Cardiac muscle cell (in vitro differentiated cells and primary cell): Measurements from ENCODE around the gene ELOVL5. TPM values are rescaled to one million over a fixed set of nuclear protein-coding genes. Genes with fewer than 3 reads are reported as not detected.

Source experiments
- DNase-seq, 2 donors: peaks; one replicate each; pipeline versions ENCODE4 v3.0.0 to v3.0.0-alpha.2; 2010 to 2017; ENCODE audit warnings: low read depth in 1 of 2, low spot score in 1 of 2
- H3K27ac ChIP-seq: fragments of 200-600 bp; sonication (generic); 2 replicates; pipeline ENCODE4 v1.5.1; 2016
- H3K27me3 ChIP-seq: fragments of 200-600 bp; sonication (generic); 2 replicates; pipeline ENCODE4 v1.6.0; 2016; ENCODE audit warnings: control low read depth
- H3K36me3 ChIP-seq: fragments of 200-600 bp; sonication (generic); 2 replicates; pipeline ENCODE4 v1.5.1; 2016; ENCODE audit warnings: control low read depth
- H3K4me1 ChIP-seq: fragments of 200-600 bp; sonication (generic); 2 replicates; pipeline ENCODE4 v1.8.1; 2017; ENCODE audit warnings: low read depth, mild to moderate bottlenecking, mixed run types
- H3K4me3 ChIP-seq: fragments of 200-600 bp; sonication (generic); 2 replicates; pipeline ENCODE4 v1.5.1; 2016; ENCODE audit warnings: mild to moderate bottlenecking
- H3K9me3 ChIP-seq: fragments of 200-600 bp; sonication (generic); 2 replicates; pipeline ENCODE4 v1.5.1; 2017; ENCODE audit warnings: low read depth, mild to moderate bottlenecking, control low read depth
- CTCF ChIP-seq: IDR thresholded peaks from 2 replicates; pipeline ENCODE4 v1.5.1; 2012; ENCODE audit warnings: low read depth, mild to moderate bottlenecking, low read length
- polyA plus RNA-seq: library from polyadenylated mRNA; unstranded; fragments of >200 nt; fragmentation: Nextera tagmentation; extraction: Ambion mirVana; gene quantifications from 2 replicates; pipeline ENCODE4 v1.2.1, GENCODE V29; 2016
- total RNA-seq: library from RNA; depleted of rRNA; stranded (reverse); fragments of >200 nt; gene quantifications from 2 replicates; pipeline ENCODE4 v1.2.3, GENCODE V29; 2016

ELOVL5 gene
- total and polyA plus RNA-seq, 2 experiments from 2014 or later: 39.4 to 54.1 TPM

GRCh38 chr6:53284901-53285300 is 63.8 kb downstream of the ELOVL5 start:
- Histone ChIP-seq H3K4me3 (no peak overlapping the region), H3K9me3 (no peaks in the 10 kb centered on the region), H3K4me1 (no peaks in the 10 kb centered on the region), H3K27ac (no peak overlapping the region), H3K36me3 (peaks cover 7% of the 10 kb centered on the region), H3K27me3 (no peaks in the 10 kb centered on the region)
- no peak for DNase-seq
- TF ChIP-seq CTCF: no peak

- Histone ChIP-seq H3K4me3 (no peak overlapping the region), H3K27ac (no peak overlapping the region), H3K27me3 (no peaks in the 10 kb centered on the region), H3K36me3 (no peaks in the 10 kb centered on the region), H3K4me1 (no peaks in the 10 kb centered on the region), H3K9me3 (no peaks in the 10 kb centered on the region)
- no peak for DNase-seq
- TF ChIP-seq CTCF: no peak
Observed at GRCh38 chr6:53282741-53283140, 66.0 kb downstream of the ELOVL5 start.

DNA sequence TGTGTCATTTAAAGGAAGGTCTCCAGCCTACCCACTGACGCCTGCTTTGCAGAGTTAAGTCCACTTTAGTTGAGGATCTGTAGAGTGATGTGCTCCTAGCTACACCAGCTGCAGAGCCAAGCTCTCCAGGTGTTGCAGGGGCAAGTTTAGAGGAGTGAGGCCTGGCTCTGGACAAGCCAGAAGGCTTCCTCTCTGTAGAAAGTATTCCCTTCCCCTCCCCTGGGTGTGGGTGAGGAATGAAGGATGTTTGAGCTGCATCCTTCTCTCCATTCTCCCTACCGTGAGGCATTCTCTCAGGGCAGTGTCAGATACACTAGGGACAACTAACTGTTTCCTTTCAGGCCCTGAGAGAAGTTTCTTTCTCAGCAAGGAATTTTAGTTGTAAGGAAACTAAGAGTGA is 66.5 kb downstream of the ELOVL5 start:
- H3K4me3 ChIP-seq: no peak overlapping the region
- no peaks in the 10 kb centered on the region for H3K36me3 ChIP-seq
- no peaks in the 10 kb centered on the region for H3K4me1 ChIP-seq
- H3K9me3 ChIP-seq: no peaks in the 10 kb centered on the region
- no peak overlapping the region for H3K27ac ChIP-seq
- TF ChIP-seq CTCF: no peak
- H3K27me3 ChIP-seq: no peaks in the 10 kb centered on the region
- no peak for DNase-seq

- Histone ChIP-seq H3K9me3 (no peaks in the 10 kb centered on the region), H3K27ac (no peak overlapping the region), H3K4me3 (no peak overlapping the region), H3K4me1 (no peaks in the 10 kb centered on the region), H3K36me3 (no peaks in the 10 kb centered on the region), H3K27me3 (no peaks in the 10 kb centered on the region)
- DNase-seq: no peak
- no peak for TF ChIP-seq CTCF
Observed at GRCh38 chr6:53281518-53282215, 67.1 kb downstream of the ELOVL5 start.

DNA sequence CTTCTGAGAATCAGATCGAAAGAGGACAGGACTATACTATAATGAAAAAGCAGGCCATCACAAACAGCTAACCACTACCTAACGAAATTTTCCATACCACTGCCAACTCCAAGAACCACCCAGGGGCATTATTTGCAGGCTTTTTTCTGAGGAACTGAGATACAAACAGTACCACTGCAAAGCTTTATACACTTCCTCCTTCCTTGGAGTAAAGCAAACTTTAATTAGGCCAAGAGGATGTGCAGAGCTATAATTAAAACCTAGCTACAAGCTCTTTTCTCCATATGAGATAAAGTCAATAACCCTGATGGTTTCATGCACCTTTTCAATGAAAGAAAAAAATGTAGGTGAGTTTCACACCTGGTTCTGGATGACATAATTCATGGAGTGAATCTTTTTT is 68.5 kb downstream of the ELOVL5 start:
- peaks cover 5% of the 10 kb centered on the region for H3K4me1 ChIP-seq
- no peak overlapping the region for H3K4me3 ChIP-seq
- TF ChIP-seq CTCF: no peak
- no peak overlapping the region for H3K27ac ChIP-seq
- H3K36me3 ChIP-seq: no peaks in the 10 kb centered on the region
- no peaks in the 10 kb centered on the region for H3K27me3 ChIP-seq
- no peaks in the 10 kb centered on the region for H3K9me3 ChIP-seq
- no peak for DNase-seq

GRCh38 chr6:53279293-53279692 is 69.5 kb downstream of the ELOVL5 start:
- Histone ChIP-seq H3K36me3 (peaks cover 5% of the 10 kb centered on the region), H3K4me1 (peaks cover 5% of the 10 kb centered on the region), H3K9me3 (no peaks in the 10 kb centered on the region), H3K27me3 (no peaks in the 10 kb centered on the region), H3K4me3 (no peak overlapping the region), H3K27ac (no peak overlapping the region)
- no peak for DNase-seq
- TF ChIP-seq CTCF: no peak
